ENCODE measurements around the gene DDAH1.

DDAH1 gene

GRCh38 chr1:85453640-85454194, 11.2 kb downstream of the DDAH1 start:
- no peaks in the 10 kb centered on the region for H3K27me3 ChIP-seq (ENCODE audit: control insufficient read depth in 1 of 2, insufficient read depth in 2 of 2, low read length in 2 of 2)
- H3K4me3 ChIP-seq (ENCODE audit: low read depth in 1 of 2, low read length in 2 of 2): no peak overlapping the region
- no peak overlapping the region for H3K9ac ChIP-seq (ENCODE audit: low read length)
- H3K27ac ChIP-seq (ENCODE audit: low read depth, low read length): peak overlapping the region; percentile 33
- no peaks in the 10 kb centered on the region for H3K36me3 ChIP-seq (ENCODE audit: insufficient read depth, low read length)
- no peaks in the 10 kb centered on the region for H3K9me3 ChIP-seq (ENCODE audit: low read length)
- H3K4me1 ChIP-seq (ENCODE audit: insufficient read depth, low read length): peaks cover 24% of the 10 kb centered on the region

- H3K4me1 ChIP-seq (ENCODE audit: insufficient read depth, low read length): peaks cover 19% of the 10 kb centered on the region
- H3K36me3 ChIP-seq (ENCODE audit: insufficient read depth, low read length): no peaks in the 10 kb centered on the region
- no peak overlapping the region for H3K27ac ChIP-seq (ENCODE audit: low read depth, low read length)
- no peak overlapping the region for H3K4me3 ChIP-seq (ENCODE audit: low read depth in 1 of 2, low read length in 2 of 2)
- no peaks in the 10 kb centered on the region for H3K27me3 ChIP-seq (ENCODE audit: control insufficient read depth in 1 of 2, insufficient read depth in 2 of 2, low read length in 2 of 2)
- no peaks in the 10 kb centered on the region for H3K9me3 ChIP-seq (ENCODE audit: low read length)
- H3K9ac ChIP-seq (ENCODE audit: low read length): no peak overlapping the region
Observed at GRCh38 chr1:85452948-85453347, 12.0 kb downstream of the DDAH1 start.

GRCh38 chr1:85451236-85451830, 13.6 kb downstream of the DDAH1 start:
- no peaks in the 10 kb centered on the region for H3K36me3 ChIP-seq (ENCODE audit: insufficient read depth, low read length)
- H3K27me3 ChIP-seq (ENCODE audit: control insufficient read depth in 1 of 2, insufficient read depth in 2 of 2, low read length in 2 of 2): no peaks in the 10 kb centered on the region
- no peaks in the 10 kb centered on the region for H3K9me3 ChIP-seq (ENCODE audit: low read length)
- no peak overlapping the region for H3K4me3 ChIP-seq (ENCODE audit: low read depth in 1 of 2, low read length in 2 of 2)
- no peak overlapping the region for H3K27ac ChIP-seq (ENCODE audit: low read depth, low read length)
- H3K4me1 ChIP-seq (ENCODE audit: insufficient read depth, low read length): peaks cover 19% of the 10 kb centered on the region
- no peak overlapping the region for H3K9ac ChIP-seq (ENCODE audit: low read length)

GRCh38 chr1:85450832-85451231, 14.1 kb downstream of the DDAH1 start:
- Histone ChIP-seq H3K9me3 (ENCODE audit: low read length) (no peaks in the 10 kb centered on the region), H3K9ac (ENCODE audit: low read length) (no peak overlapping the region), H3K4me1 (ENCODE audit: insufficient read depth, low read length) (peaks cover 19% of the 10 kb centered on the region), H3K27me3 (ENCODE audit: control insufficient read depth in 1 of 2, insufficient read depth in 2 of 2, low read length in 2 of 2) (no peaks in the 10 kb centered on the region), H3K4me3 (ENCODE audit: low read depth in 1 of 2, low read length in 2 of 2) (no peak overlapping the region), H3K36me3 (ENCODE audit: insufficient read depth, low read length) (no peaks in the 10 kb centered on the region), H3K27ac (ENCODE audit: low read depth, low read length) (no peak overlapping the region)

GRCh38 chr1:85449356-85449755, 15.6 kb downstream of the DDAH1 start:
- Histone ChIP-seq H3K36me3 (ENCODE audit: insufficient read depth, low read length) (no peaks in the 10 kb centered on the region), H3K27ac (ENCODE audit: low read depth, low read length) (no peak overlapping the region), H3K9me3 (ENCODE audit: low read length) (no peaks in the 10 kb centered on the region), H3K4me3 (ENCODE audit: low read depth in 1 of 2, low read length in 2 of 2) (no peak overlapping the region), H3K9ac (ENCODE audit: low read length) (no peak overlapping the region), H3K4me1 (ENCODE audit: insufficient read depth, low read length) (peaks cover 19% of the 10 kb centered on the region), H3K27me3 (ENCODE audit: control insufficient read depth in 1 of 2, insufficient read depth in 2 of 2, low read length in 2 of 2) (no peaks in the 10 kb centered on the region)

GRCh38 chr1:85448358-85448757, 16.6 kb downstream of the DDAH1 start:
- Histone ChIP-seq H3K36me3 (ENCODE audit: insufficient read depth, low read length) (no peaks in the 10 kb centered on the region), H3K27me3 (ENCODE audit: control insufficient read depth in 1 of 2, insufficient read depth in 2 of 2, low read length in 2 of 2) (no peaks in the 10 kb centered on the region), H3K4me1 (ENCODE audit: insufficient read depth, low read length) (peaks cover 10% of the 10 kb centered on the region), H3K4me3 (ENCODE audit: low read depth in 1 of 2, low read length in 2 of 2) (no peak overlapping the region), H3K9me3 (ENCODE audit: low read length) (no peaks in the 10 kb centered on the region), H3K9ac (ENCODE audit: low read length) (no peak overlapping the region), H3K27ac (ENCODE audit: low read depth, low read length) (no peak overlapping the region)

- Histone ChIP-seq H3K9me3 (ENCODE audit: low read length) (no peaks in the 10 kb centered on the region), H3K27me3 (ENCODE audit: control insufficient read depth in 1 of 2, insufficient read depth in 2 of 2, low read length in 2 of 2) (no peaks in the 10 kb centered on the region), H3K36me3 (ENCODE audit: insufficient read depth, low read length) (no peaks in the 10 kb centered on the region), H3K4me3 (ENCODE audit: low read depth in 1 of 2, low read length in 2 of 2) (no peak overlapping the region), H3K27ac (ENCODE audit: low read depth, low read length) (no peak overlapping the region), H3K9ac (ENCODE audit: low read length) (no peak overlapping the region), H3K4me1 (ENCODE audit: insufficient read depth, low read length) (no peaks in the 10 kb centered on the region)
Observed at GRCh38 chr1:85447006-85447943, 17.7 kb downstream of the DDAH1 start.

GRCh38 chr1:85445906-85446305, 19.1 kb downstream of the DDAH1 start:
- H3K4me1 ChIP-seq (ENCODE audit: insufficient read depth, low read length): peaks cover under 1% of the 10 kb centered on the region
- H3K4me3 ChIP-seq (ENCODE audit: low read depth in 1 of 2, low read length in 2 of 2): no peak overlapping the region
- H3K27ac ChIP-seq (ENCODE audit: low read depth, low read length): no peak overlapping the region
- no peaks in the 10 kb centered on the region for H3K36me3 ChIP-seq (ENCODE audit: insufficient read depth, low read length)
- no peaks in the 10 kb centered on the region for H3K9me3 ChIP-seq (ENCODE audit: low read length)
- H3K9ac ChIP-seq (ENCODE audit: low read length): no peak overlapping the region
- H3K27me3 ChIP-seq (ENCODE audit: control insufficient read depth in 1 of 2, insufficient read depth in 2 of 2, low read length in 2 of 2): no peaks in the 10 kb centered on the region

GRCh38 chr1:85444381-85444780, 20.6 kb downstream of the DDAH1 start:
- H3K27ac ChIP-seq (ENCODE audit: low read depth, low read length): no peak overlapping the region
- peaks cover 11% of the 10 kb centered on the region for H3K4me1 ChIP-seq (ENCODE audit: insufficient read depth, low read length)
- no peaks in the 10 kb centered on the region for H3K36me3 ChIP-seq (ENCODE audit: insufficient read depth, low read length)
- no peak overlapping the region for H3K4me3 ChIP-seq (ENCODE audit: low read depth in 1 of 2, low read length in 2 of 2)
- no peaks in the 10 kb centered on the region for H3K27me3 ChIP-seq (ENCODE audit: control insufficient read depth in 1 of 2, insufficient read depth in 2 of 2, low read length in 2 of 2)
- no peaks in the 10 kb centered on the region for H3K9me3 ChIP-seq (ENCODE audit: low read length)
- H3K9ac ChIP-seq (ENCODE audit: low read length): no peak overlapping the region

GRCh38 chr1:85440612-85441011, 24.3 kb downstream of the DDAH1 start:
- Histone ChIP-seq H3K4me1 (ENCODE audit: insufficient read depth, low read length) (peaks cover 11% of the 10 kb centered on the region), H3K9me3 (ENCODE audit: low read length) (no peaks in the 10 kb centered on the region), H3K9ac (ENCODE audit: low read length) (no peak overlapping the region), H3K27ac (ENCODE audit: low read depth, low read length) (no peak overlapping the region), H3K36me3 (ENCODE audit: insufficient read depth, low read length) (no peaks in the 10 kb centered on the region), H3K27me3 (ENCODE audit: control insufficient read depth in 1 of 2, insufficient read depth in 2 of 2, low read length in 2 of 2) (no peaks in the 10 kb centered on the region), H3K4me3 (ENCODE audit: low read depth in 1 of 2, low read length in 2 of 2) (no peak overlapping the region)

- no peaks in the 10 kb centered on the region for H3K27me3 ChIP-seq (ENCODE audit: control insufficient read depth in 1 of 2, insufficient read depth in 2 of 2, low read length in 2 of 2)
- no peak overlapping the region for H3K27ac ChIP-seq (ENCODE audit: low read depth, low read length)
Observed at GRCh38 chr1:85438353-85438752, 26.6 kb downstream of the DDAH1 start.

More at GRCh38 chr1:85438353-85438752, 26.6 kb downstream of the DDAH1 start:
- H3K36me3 ChIP-seq (ENCODE audit: insufficient read depth, low read length): no peaks in the 10 kb centered on the region
- no peak overlapping the region for H3K4me3 ChIP-seq (ENCODE audit: low read depth in 1 of 2, low read length in 2 of 2)
- H3K4me1 ChIP-seq (ENCODE audit: insufficient read depth, low read length): peaks cover 11% of the 10 kb centered on the region
- H3K9ac ChIP-seq (ENCODE audit: low read length): no peak overlapping the region
- no peaks in the 10 kb centered on the region for H3K9me3 ChIP-seq (ENCODE audit: low read length)

Measured in muscle layer of colon (tissue), 2 donors.